NCI-H524 treated with DMSO at 0.1 percent for 48 hours (cell line): ENCODE data around the gene DCC.
A peak's percentile ranks its signal among the peaks of the same experiment; 100 is the strongest.

ENCODE experiments used
- DNase-seq: peaks from one replicate; lab custom pipeline; 2025; lab: John Stamatoyannopoulos, UW

DCC gene

GRCh38 chr18:52339891-52340371 is at the start of gene DCC:
TSS of gene DCC (plus strand) at chr18:52340197. CDS start at chr18:52340788, 591 bp downstream.
- DNase-seq: peak; percentile 60

- DNase-seq: no peak
Observed at GRCh38 chr18:52310651-52311050, 29.3 kb upstream of the DCC start.

GRCh38 chr18:52311331-52311730 is 28.7 kb upstream of the DCC start:
- no peak for DNase-seq

- DNase-seq: no peak
Observed at GRCh38 chr18:52312346-52312745, 27.7 kb upstream of the DCC start.

GRCh38 chr18:52313213-52313612 is 26.8 kb upstream of the DCC start:
- DNase-seq: no peak

- no peak for DNase-seq
Observed at GRCh38 chr18:52319424-52319983, 20.5 kb upstream of the DCC start.

GRCh38 chr18:52322307-52322706 is 17.7 kb upstream of the DCC start:
- DNase-seq: no peak

- no peak for DNase-seq
Observed at GRCh38 chr18:52323802-52324201, 16.2 kb upstream of the DCC start.

- DNase-seq: no peak
Observed at GRCh38 chr18:52325997-52326396, 14.0 kb upstream of the DCC start.

- DNase-seq: no peak
Observed at GRCh38 chr18:52333860-52334259, 6.1 kb upstream of the DCC start.

- no peak for DNase-seq
Observed at GRCh38 chr18:52334307-52334706, 5.7 kb upstream of the DCC start.

GRCh38 chr18:52334896-52335295 is 5.1 kb upstream of the DCC start:
- DNase-seq: no peak

- DNase-seq: no peak
Observed at GRCh38 chr18:52337276-52337675, 2.7 kb upstream of the DCC start.

GRCh38 chr18:52340406-52341102 is 557 bp downstream of the DCC start:
- no peak for DNase-seq

- DNase-seq: no peak
Observed at GRCh38 chr18:52341103-52341432, 1.1 kb downstream of the DCC start.

- no peak for DNase-seq
Observed at GRCh38 chr18:52341608-52342381, 1.8 kb downstream of the DCC start.

- DNase-seq: no peak
Observed at GRCh38 chr18:52342456-52342855, 2.5 kb downstream of the DCC start.

- no peak for DNase-seq
Observed at GRCh38 chr18:52343138-52343537, 3.1 kb downstream of the DCC start.

GRCh38 chr18:52343731-52344340 is 3.8 kb downstream of the DCC start:
- DNase-seq: no peak

GRCh38 chr18:52344881-52345280 is 4.9 kb downstream of the DCC start:
- no peak for DNase-seq

- no peak for DNase-seq
Observed at GRCh38 chr18:52345428-52345827, 5.4 kb downstream of the DCC start.

GRCh38 chr18:52348209-52348608 is 8.2 kb downstream of the DCC start:
- no peak for DNase-seq

- DNase-seq: no peak
Observed at GRCh38 chr18:52349498-52349897, 9.5 kb downstream of the DCC start.
